ENCODE data around the gene PRR33.
"Not testable (repeated sequence)": the region's sequence is repeated elsewhere in the genome, so short reads cannot be mapped to it uniquely, and the experiment has no call there.

Gene PRR33

DNA sequence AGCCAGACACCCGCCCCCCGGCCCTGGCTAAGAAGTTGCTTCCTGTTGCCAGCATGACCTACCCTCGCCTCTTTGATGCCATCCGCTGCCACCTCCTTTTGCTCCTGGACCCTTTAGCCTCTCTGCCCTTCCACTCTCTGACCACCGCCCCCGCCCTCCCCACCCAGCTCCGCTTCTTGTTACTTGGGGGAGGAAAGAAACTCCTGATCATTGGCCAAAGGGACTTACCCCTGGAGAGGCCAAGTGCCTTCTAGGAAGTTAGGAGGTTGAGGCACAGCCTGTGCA lies at the start of gene PRR33:
Gene PRR33, minus strand, starts transcription at position 65 of the 285 bp plus-strand sequence. CDS start 1,311 bp downstream, outside the sequence.
- DNase-seq (ENCODE audit: low read depth in 2 of 2) = no peak

DNA sequence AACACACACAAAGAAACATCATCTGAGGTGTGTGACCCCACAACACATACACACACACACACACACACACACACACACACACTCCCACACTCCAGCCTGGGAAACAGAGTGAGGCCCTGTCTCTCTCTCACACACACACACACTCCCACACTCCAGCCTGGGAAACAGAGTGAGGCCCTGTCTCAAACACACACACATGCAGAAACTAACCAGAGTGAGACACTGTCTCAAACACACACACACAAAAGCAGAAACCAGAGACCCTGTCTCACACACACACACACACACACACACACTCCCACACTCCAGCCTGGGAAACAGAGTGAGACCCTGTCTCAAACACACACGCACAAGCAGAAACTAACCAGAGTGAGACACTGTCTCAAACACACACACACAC lies 48.1 kb upstream of the PRR33 start:
- DNase-seq (ENCODE audit: low read depth in 2 of 2) = not testable (repeated sequence)

DNA sequence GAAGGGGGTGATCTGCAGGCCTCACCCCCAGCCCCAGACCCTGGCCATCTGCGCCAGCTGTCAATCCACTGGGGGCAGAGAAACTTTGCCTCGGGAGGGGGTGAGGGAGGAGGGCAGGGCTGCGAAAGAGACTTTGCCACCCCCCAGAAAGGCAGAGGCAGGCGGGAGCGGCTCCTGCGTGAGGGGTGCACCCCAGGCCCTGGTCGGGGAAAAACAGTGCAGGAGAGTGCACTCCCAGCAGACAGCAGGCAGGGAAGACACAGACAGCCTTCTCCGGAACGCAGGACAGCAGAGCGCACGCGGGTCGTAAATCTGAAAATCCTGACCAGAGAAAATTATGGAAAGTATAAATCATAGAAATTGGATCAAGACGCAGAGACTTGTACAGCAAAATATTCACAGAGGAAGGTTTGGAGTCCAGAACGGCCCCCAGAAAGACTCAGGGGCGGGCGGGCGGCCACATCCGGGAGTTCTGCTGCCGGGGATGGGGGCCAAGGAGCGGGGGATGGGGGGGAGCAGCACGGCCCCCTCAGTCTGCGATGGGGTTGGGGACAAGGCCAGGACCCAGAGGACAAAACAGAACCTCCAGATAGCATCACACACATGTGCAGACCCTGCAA lies 47.4 kb upstream of the PRR33 start:
- DNase-seq (ENCODE audit: low read depth in 2 of 2) = no peak

DNA sequence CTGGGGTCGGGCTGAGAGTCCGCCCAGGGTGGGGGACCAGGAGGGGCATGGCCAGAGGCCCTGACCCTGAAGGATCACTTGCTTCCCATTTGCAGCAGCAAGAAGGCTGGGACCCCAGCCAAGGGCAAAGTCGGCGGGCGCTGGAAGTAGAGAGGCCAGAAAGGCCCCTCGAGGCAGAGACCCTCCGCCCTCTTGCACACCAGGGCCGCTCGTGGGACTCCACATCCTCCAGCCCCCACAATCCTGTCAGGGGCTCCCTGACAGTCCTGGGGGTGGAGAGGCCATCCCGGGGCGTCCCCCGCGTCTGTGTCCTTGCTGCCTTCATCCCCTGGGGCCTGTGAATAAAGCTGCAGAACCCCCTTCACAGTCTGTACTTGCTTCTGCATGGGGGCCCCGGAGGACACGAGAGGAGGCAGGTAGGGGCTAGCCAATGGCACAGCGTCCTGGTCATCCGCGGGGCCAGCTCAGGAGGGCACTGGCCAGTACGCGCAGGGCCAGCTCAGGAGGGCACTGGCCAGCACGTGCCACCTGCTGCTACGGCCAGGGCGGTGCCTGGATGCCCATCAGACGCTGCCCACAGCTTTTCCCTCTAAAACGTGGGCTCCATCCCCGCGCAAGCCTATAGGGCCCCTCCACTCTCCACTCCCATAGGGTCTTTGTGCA lies 46.8 kb upstream of the PRR33 start:
- no peak for DNase-seq (ENCODE audit: low read depth in 2 of 2)

DNA sequence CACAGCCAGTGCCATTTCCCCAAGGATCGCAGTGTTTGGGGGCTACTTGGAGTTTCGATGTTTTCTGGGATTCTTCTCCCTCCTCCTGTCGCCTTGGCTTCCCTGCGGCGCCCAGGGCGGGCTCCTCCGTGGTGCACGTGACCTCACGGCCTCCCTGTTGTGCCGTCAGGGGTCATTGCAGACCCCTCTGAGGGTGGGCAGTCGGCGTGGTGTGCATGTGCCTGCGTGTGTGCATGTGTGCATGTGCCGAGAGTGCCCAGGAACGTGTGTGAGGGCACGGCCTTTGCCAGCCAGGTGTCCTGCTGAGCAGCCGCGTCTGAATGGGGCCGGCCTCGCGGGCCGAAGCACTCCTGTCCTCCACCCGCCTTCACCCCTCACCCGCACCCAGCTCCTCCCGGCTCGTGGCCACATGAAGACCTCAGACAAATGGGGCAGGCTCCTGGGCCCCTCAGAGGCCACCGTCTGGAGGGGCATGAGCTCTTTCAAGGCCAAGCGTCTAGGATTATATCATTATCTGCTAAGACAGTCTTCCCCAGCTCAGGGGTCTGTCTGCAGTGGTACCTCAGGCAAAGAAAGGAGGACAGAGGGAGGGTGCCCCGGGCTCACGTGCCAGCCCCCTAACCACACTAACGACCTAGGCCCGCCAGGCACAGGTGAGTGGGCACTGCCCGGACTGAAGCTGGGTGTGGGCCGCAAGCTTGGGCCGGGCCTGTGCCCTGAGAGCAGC lies 46.1 kb upstream of the PRR33 start:
- no peak for DNase-seq (ENCODE audit: low read depth in 2 of 2)

DNA sequence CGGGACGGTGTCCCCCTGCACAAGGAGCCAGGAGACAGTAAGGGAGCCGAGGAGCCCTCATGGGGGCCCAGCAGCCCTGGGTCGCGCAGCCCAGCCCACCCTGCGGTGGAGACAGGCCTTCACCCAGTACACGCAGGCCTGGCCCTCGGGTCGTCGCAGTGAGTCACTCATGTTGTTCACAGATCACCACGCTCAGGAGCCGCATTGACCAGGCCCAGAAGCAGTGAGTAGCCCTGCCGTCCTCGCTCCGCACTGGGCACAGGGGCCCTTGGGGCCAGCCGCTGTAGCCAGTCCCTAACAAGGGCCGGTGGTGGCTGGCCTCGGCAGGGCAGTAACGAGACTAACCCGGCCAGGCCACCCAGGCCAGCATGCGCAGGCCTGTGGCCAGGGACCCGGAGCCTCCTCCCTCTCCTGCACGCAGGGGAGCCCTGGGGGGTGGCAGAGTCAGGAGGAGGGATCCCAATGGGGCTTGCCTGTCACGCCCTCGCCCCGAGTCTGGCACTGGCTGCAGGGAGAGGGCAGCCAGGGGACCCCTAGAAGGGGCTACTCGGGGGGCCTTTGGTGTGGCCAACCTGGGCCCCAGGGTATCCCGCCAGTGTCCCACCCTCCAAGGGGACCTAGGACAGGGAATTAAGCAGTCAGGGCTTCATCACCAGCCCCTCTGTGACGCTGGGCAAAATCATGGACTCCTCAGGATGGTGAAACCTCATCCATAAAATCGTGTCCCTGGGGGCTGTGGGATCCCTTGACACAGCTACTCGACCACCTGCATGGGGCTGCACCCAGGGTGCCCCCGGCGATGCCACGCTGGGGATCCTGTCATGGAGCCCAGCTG lies 45.3 kb upstream of the PRR33 start:
- no peak for DNase-seq (ENCODE audit: low read depth in 2 of 2)

DNA sequence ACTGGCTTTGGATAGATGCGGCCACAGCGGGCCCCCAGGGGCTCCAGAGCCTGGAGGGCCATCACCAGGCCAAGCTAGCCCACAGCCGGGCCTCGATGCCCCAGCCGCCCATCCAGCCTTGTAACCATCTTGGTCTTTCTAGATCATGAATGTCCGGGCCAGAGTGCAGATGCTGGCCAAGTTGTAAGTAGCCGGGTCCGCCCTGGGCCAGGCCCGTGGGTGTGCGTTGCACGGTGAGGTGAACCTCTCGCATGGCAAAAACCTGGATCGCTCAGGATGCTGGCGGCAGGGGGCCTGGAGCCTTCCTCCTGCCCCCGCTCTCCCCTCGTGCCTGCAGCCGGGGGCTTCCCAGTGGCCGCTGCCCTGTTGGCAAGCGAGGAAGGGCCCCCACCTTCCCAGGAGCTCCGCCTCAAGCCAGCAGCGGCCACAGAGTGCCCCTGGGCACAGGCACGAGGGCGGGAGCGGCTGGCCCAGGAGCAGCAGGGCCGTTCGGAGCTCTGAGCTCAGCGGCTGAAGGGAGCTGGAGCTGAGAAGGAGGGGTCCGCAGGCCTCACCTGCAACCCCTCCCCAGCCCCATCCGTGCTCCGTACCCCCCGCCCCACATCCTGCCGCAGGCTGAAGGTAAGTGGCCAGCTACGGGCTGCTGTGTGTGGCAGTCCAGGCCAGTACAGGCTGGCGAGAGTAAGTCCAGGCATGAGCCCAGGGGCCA lies 44.5 kb upstream of the PRR33 start:
- no peak for DNase-seq (ENCODE audit: low read depth in 2 of 2)

DNA sequence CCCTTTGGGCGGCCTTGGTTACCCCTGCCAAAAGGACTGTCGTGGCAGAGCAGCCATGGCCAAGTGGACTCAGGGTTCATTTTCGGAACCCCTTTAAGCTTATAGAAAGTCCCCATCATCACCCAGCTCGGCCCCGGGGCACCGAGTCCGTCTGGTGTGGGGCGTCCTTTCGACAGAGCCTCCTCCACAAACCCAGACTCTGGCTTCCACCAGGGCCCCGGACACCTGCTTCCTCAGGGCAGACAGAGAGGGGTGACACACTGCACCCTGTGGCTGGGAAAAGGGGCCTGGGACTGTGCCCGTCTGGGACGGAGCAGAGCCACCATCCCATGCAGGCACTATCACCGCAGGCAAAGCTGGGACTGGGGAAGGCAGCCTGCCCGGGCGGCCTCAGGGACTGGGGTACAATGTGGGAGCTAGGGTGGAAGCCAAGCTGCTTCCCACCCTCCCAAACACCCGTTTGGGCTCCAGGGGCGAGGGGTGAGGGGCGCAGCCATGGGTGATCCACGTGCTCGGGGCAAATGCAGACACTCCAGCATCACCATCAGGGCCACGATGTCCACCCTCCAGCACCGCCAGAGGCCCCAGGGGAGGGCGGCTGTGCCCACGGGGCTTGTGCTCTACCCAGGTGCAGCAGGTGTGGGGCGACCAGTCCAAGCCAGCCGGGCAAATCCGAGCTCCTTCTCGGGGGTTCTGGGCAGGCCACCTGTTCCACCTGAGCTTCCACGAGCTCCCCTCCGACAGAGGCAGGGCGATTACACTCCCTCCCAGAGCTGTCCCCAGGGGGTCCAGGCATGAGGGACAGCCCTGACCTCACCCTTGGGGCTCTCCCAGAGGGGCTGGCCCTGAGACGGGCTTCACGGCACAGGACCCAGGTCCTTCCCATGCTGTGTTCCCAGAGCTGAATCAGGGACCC lies 43.7 kb upstream of the PRR33 start:
- DNase-seq (ENCODE audit: low read depth in 2 of 2) = no peak

DNA sequence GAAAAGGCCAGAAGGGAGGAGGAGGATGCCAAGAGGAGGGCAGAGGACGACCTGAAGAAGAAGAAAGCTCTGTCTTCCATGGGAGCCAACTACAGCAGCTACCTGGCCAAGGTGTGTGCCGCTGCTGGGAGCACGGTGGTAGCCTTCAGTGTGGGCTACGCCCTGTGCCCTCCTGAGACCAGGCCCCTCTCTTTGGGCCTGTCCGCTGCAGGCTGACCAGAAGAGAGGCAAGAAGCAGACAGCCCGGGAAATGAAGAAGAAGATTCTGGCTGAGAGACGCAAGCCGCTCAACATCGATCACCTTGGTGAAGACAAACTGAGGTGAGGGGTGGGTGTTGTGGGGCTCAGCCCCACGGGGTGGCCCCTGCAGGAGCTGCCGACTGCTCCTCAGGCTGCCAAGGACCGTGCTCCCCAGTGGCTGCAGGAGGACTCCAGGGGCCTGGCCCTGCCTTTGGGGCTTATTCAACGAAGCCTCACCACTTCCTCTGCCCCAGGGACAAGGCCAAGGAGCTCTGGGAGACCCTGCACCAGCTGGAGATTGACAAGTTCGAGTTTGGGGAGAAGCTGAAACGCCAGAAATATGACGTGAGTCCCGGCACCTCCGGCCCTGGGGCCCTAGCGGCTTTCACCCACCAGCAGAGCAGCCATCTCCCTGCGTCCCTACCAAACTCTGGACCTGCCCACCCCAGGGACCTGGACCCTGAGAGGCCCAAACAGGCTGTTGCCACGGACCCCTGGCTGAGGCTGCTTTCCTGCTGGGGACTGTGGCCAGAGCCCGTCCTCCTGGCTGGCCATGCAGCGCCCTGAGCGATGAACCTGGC lies 42.9 kb upstream of the PRR33 start:
- DNase-seq (ENCODE audit: low read depth in 2 of 2) = no peak

DNA sequence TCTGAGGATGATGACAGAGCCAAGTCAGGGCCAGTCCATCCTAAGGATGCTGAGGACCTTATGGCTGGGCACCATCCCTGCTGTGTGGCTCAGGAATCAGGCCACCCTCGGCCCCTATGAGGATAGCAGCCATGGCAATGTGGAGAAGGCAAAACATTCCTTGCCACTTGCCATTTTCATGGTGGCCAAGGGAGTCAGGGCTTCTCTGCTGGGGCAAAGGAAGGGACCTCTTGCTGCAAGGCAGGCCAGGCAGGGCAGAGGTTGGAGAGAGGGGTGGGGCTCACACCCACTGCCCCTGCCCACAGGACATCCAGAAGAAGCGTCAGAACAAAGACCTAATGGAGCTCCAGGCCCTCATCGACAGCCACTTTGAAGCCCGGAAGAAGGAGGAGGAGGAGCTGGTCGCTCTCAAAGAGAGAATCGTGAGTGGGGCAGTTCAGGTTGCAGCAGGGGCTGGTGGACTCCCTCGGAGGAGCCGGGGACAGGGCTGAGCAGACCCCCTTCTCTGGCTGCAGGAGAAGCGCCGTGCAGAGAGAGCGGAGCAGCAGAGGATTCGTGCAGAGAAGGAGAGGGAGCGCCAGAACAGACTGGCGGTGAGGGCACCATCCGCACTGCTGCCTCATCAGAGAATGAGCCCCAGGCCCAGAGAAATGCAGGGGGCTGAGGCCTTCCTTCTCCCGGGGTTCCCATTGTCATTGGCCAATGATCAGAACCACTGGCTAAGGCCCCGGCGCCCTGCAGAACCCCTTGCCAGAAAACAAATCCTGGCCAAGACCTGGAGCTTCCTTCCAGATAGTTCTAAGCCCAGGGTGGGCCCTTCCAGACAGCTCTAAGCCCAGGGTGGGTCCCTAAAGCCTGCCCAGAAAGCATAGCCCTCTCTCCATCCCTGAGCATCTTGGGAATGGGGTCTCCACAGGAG lies 42.0 kb upstream of the PRR33 start:
- DNase-seq (ENCODE audit: low read depth in 2 of 2) = no peak

DNA sequence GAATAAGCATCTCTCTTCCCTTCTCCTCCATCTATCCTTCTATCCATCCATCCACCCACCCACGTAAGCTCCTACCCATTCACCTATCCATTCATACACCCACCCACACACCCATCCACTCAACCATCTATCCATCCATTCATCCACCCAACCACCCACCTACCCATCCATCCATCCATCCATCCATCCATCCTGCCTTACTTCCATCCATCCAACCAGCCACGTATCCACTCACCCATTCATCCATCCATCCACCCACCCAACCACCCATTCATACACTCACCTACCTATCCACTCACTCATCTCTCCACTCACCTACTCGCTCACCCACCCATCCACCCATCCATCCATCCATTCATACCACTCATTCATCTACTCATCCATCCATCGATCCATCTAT lies 41.0 kb upstream of the PRR33 start:
- DNase-seq (ENCODE audit: low read depth in 2 of 2) = no peak

DNA sequence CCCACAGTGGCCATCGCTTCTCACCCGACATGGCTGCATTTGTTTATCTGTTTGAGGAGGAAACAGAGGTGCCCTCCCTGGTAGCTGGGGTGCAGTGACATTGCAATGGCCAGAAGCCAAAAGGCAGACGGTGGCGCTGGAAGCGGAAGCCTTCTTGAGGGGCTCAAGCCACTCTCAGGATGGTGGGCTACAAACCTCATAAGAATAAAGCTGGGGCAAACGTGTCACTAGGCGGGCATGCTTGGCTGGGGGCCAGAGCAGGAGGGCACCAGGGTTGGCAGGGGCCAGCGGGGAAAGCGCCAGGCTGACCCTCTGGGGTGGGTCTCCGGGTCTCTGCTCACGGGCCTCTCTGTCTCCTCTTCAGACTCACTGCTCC lies 40.4 kb upstream of the PRR33 start:
- DNase-seq (ENCODE audit: low read depth in 2 of 2) = no peak

DNA sequence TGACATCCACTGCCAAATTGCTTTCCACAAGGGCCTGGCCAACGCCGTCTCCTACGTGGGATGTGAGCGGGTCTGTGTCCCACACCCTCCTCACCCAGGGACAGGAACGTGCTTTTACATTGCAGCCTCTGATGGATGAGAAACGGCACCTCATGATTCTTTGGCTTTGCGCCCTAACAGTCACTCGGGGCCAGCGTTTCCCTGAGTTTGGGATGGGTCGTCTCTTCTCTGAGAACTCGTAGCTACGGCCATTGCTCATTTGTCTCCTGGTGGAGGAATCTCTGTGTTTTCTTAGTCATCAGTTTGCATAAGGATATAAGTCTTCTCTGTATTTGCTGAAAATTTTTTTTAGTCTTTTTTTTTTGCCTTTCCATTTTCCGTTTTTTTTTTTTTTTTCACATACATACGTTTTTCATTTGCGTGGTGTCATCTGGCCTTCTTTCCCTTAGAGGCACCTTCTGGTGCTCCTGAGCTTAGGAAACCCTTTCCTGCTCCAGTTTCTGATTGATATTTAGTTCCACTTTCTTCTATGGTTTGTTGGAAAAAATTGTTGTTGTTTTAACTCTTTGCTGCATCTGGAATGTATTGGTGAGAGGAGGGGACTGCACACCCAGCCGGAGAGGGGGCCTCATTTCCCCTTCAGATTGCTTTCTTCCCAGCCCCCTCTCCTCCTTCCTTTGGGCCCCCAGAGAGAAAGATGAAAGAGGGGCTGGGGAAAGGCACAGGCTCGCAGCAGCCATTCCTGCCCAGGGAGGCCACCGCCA lies 39.8 kb upstream of the PRR33 start:
- DNase-seq (ENCODE audit: low read depth in 2 of 2) = no peak

DNA sequence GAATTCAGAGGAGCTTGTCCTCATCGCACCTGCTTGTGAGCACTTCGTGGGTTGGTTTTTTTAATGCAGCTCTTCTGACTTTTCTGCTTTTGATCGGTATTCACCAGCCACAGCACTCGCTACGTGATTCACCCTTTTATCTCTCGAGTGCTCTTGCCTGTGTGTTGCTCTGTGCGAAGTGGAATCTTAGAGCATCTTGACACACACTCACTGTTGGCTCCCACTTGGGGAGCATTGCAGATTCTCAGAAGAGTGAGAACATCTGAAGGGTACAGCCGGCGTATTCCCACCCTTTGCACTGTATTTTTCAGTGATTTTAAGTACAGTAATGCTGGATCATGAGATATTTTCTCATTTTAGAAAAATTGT lies 38.8 kb upstream of the PRR33 start:
- no peak for DNase-seq (ENCODE audit: low read depth in 2 of 2)

DNA sequence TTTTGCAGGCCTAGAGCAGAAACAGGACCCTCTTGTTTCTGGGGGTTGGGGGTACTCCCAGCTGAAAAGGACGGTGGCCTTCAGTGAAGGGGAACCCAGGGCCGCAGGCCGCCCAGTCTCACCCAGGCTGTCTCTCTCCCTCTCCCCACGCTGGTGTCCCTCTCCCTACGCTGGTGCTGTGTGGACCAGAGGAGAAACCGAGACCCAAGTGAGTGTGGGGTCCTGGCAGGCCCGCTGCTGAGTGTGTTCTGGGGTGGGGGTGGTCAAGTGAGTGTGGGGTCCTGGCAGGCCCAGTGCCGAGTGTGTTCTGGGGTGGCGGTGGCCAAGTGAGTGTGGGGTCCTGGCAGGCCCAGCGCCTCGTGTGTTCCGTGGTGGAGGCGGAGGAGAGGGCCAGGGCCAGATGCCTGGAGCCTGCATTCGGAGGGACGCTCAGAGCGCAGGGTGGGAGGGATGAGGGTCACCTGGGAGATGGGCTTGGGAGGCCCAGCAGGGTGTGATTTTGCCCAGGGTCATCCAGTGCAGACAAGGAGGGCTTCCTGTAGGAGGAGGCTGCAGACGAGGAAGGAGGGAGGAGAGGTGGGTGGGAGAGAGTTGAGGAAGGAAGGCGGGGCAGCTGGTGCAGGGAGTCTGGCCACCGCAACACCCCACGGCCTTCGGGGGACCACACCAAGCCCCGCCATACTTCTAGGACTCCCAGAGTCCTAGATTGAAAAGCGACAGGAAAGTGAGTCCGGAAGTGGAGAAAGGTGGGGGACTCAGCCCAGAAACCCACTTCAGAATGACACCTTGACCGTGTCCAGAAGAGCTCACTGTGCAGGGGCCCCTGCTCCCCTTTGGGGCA lies 38.1 kb upstream of the PRR33 start:
- DNase-seq (ENCODE audit: low read depth in 2 of 2) = no peak

DNA sequence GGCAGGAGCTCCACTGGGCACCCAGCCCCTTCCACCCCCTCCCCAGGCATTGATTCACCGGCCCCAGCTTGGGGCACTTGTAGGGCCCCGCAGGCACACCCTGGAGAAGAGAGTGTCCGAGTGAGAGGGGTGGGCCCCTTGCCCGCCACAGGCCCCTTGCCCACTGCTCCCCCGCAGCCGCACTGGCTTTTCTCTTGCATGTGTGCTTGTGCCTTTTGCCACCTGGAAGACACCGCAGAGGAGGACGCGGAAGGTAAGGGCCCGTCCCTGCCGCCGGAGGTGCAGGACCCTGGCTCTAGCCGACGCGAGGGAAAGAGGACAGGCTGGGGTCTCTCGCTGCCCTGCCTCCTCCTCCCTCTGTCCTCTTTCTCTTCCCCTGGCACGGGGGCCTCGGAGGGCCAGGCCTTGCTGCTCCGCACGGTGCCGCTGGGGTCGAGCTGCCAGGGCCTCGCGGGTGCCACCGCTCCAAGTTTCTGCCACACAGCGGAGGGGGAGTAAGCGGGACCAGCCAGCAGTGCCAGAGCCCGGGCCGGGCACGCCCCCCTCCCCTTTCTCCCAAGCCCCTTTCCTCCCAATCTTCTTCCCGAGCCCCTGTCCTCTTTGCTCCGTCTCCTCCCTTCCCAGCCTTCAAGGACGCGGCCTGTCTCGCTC lies 37.3 kb upstream of the PRR33 start:
- DNase-seq (ENCODE audit: low read depth in 2 of 2) = no peak

DNA sequence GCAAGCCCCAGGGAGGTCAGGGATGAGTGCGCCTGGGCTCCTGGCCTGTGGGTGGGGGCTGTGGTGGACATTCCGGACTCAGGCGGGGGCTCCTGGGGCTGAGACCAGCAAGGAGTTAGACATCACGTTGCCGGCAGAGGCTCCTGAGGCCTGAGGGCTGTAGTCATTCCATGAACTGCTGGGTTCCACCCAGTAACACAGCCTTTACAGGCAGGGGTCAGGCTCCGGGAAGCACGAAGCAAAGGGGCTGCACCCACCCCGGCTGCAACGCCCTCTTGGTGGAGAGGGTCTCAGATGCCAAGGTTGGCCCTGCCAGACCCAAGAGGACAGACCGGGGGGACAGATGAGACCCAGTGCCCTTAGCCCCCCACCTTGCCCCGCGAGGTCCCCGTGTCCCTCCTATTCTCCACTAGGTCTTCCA lies 36.8 kb upstream of the PRR33 start:
- no peak for DNase-seq (ENCODE audit: low read depth in 2 of 2)
